GM13977 (cell line): ENCODE results near the gene ATF6.

Source experiments
- DNase-seq: peaks from one replicate; pipeline ENCODE4 v3.0.0; 2012; ENCODE audit warnings: low spot score
- in situ Hi-C: fragments of 300-500 bp; cut with MboI; formaldehyde crosslinking; loops from one replicate; pipeline ENCODE4 v1.12.0; 2022; ENCODE audit warnings: low sequenced_read_pairs, low pct_unique_long_range_greater_than_20kb, mixed read lengths, inconsistent platforms; ENCODE audit not compliant: unreplicated experiment
- TF ChIP-seq, protein P1 (sequence below): IDR thresholded peaks from 2 replicates; pipeline ENCODE4 v1.5.1; 2012; ENCODE audit warnings: mild to moderate bottlenecking, control low read depth; ENCODE audit not compliant: insufficient read depth; ENCODE audit errors: extremely low read depth, missing control alignments

Gene ATF6

DNA sequence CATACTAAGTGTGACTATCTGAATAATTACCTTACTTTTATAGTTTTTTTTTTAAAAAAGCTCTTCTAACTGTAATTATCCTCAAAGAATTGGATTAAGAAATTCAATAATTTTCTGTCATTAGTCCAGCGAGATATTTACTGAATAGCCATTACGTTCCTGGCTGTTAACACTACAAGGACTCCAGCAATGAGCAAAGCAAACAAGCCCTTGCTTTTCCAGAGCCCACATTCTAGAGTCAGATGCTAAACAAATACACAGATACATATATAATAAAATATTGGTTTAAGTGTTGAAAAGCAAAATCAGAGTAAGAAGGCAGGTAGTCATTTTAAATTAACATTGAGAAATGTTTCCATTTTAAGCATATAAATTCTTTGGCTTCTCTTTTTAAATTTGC is 118.4 kb downstream of the ATF6 start:
- in situ Hi-C loops, result no loop called here
- TF ChIP-seq, protein P1, sequence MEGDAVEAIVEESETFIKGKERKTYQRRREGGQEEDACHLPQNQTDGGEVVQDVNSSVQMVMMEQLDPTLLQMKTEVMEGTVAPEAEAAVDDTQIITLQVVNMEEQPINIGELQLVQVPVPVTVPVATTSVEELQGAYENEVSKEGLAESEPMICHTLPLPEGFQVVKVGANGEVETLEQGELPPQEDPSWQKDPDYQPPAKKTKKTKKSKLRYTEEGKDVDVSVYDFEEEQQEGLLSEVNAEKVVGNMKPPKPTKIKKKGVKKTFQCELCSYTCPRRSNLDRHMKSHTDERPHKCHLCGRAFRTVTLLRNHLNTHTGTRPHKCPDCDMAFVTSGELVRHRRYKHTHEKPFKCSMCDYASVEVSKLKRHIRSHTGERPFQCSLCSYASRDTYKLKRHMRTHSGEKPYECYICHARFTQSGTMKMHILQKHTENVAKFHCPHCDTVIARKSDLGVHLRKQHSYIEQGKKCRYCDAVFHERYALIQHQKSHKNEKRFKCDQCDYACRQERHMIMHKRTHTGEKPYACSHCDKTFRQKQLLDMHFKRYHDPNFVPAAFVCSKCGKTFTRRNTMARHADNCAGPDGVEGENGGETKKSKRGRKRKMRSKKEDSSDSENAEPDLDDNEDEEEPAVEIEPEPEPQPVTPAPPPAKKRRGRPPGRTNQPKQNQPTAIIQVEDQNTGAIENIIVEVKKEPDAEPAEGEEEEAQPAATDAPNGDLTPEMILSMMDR, result no peak
- DNase-seq, result no peak

- TF ChIP-seq, protein P1, result no peak
- in situ Hi-C loops, result no loop called here
- DNase-seq, result no peak
Observed at GRCh38 chr1:161885003-161885402, 118.9 kb downstream of the ATF6 start.

- in situ Hi-C loops, result no loop called here
- DNase-seq, result no peak
Observed at GRCh38 chr1:161885759-161886158, 119.6 kb downstream of the ATF6 start.

DNA sequence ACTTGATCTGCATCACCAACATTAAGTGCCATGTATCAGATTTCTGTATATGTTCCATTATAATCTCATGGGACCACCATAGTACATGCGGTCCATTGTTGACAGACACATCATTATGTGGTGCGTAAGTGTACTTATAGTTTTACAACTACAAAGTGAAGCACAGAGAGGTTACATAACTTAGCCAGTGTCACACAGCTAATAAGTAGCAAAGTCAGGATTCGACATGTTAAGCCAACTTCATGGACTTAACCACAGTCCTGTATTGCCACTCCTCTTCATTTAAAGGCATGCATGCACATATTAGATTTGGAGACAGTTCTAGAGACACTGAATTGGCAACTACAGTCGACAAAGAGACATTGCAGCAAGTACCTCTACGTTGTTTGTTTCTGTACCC is 120.5 kb downstream of the ATF6 start:
- DNase-seq, result no peak
- in situ Hi-C loops, result no loop called here
- TF ChIP-seq, protein P1, result no peak

More at GRCh38 chr1:161885759-161886158, 119.6 kb downstream of the ATF6 start:
- TF ChIP-seq, protein P1, result no peak

GRCh38 chr1:161887730-161888287 is 121.7 kb downstream of the ATF6 start:
- no peak for DNase-seq
- TF ChIP-seq, protein P1, result no peak

DNA sequence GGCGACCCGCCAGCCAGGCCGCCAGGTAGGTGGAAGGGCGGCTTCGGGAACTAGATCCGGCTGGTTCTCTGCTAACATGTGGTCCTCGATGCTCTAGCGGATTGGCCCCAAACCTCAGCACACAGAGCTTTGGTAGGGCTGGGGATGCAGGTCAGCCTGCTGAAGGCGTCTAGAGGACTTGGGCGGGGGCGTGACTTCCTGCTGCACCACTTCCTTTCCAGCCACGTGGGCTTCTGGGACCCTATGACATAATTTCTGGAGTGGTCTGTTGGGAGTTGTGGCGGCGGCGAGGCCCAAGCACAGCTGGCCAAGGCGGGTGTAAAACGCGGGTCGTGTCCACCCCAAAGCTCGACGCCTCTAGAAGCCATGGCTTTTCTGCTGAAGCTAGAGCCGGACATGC is 124.5 kb downstream of the ATF6 start:
- in situ Hi-C loops, result no loop called here
- DNase-seq, result no peak
- TF ChIP-seq, protein P1, result no peak

More at GRCh38 chr1:161887730-161888287, 121.7 kb downstream of the ATF6 start:
- in situ Hi-C loops, result no loop called here
